ENCODE results near the gene DMBT1.

DMBT1 gene

DNA sequence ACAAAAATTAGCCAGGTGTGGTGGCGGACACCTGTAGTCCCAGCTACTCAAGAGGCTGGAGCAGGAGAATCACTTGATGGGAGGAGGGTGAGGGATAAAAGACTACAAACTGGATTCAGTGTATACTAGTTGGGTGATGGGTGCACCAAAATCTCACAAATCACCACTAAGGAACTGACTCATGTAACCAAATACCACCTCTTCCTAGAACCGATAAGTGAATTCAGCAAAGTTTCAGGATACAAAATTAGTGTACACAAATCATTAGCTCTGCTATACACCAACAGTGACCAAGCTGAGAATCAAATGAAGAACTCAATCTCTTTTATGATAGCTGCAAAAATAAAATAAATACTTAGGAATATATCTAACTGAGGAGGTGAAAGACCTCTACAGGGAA is 23.0 kb upstream of the DMBT1 start:
- Mint-ChIP-seq H3K27ac (no peak overlapping the region), H3K36me3 (no peaks in the 10 kb centered on the region), H3K9me3 (no peaks in the 10 kb centered on the region), H3K4me3 (no peak overlapping the region), H3K27me3 (no peaks in the 10 kb centered on the region), H3K4me1 (peaks cover 20% of the 10 kb centered on the region)

DNA sequence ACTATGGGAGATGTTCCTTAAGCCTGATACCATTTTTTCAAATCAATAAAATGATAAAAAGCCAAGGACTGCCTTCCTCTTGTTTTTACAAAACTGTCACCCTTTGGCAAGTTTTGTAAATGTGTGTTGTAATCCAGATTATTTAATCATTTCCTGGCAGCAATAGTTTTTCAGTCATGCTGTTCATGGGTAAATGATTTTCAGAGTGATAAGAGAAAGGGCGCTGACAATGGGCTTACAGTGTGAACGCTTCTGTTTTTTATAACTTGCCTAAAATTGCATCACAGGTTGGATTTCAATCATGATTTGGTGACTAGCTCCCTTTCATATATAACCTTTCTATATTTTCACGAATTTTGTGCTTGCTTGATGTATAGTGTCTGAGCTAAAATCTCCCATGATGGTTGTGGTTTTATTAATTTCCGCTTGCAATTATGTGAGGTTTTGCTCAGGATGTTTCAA is 19.0 kb upstream of the DMBT1 start:
- H3K27me3 Mint-ChIP-seq = peaks cover 2% of the 10 kb centered on the region
- H3K4me1 Mint-ChIP-seq = peaks cover 34% of the 10 kb centered on the region
- H3K4me3 Mint-ChIP-seq = no peak overlapping the region
- H3K9me3 Mint-ChIP-seq = no peaks in the 10 kb centered on the region
- no peak overlapping the region for H3K27ac Mint-ChIP-seq
- H3K36me3 Mint-ChIP-seq = no peaks in the 10 kb centered on the region

DNA sequence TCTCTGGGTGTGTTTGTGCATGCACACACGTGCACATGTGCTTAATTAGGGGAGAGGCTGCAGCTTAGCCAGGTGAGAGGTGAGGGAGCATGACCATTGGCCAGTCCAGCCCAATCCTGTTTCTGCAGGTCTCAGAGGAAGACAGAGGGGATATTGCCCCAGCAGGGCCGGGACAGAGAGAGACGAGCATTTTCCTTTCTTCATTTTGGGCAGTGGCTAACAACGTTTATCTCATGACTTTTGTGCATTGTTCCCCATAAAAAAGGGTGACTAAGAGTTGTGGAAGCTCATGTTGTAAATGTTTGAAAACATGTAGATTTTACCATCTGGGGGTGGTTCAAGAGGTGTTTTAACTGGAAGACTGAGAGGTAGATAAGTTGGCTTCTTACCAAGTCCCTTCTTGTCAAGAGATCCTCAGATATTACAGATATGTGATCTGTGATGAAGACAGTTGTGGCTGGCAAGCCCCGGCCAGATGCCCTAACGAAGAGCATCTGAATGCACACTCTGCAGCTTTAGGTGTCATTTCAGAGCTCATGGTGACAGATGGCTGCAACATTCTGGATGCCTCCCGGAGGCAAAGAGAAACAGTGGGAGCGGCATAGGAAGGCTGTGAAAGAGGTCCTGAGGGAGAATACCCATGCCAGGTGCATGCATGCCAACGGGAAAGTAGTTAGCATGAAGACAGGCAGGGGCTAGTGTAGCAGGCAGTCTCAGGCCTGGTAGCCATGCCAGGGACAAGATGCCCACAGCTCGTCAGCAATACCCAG is 16.7 kb upstream of the DMBT1 start:
- H3K4me3 Mint-ChIP-seq = no peak overlapping the region
- no peaks in the 10 kb centered on the region for H3K9me3 Mint-ChIP-seq
- no peaks in the 10 kb centered on the region for H3K36me3 Mint-ChIP-seq
- H3K4me1 Mint-ChIP-seq = peaks cover 34% of the 10 kb centered on the region
- H3K27me3 Mint-ChIP-seq = peaks cover 2% of the 10 kb centered on the region
- peak overlapping the region; percentile 56 for H3K27ac Mint-ChIP-seq

DNA sequence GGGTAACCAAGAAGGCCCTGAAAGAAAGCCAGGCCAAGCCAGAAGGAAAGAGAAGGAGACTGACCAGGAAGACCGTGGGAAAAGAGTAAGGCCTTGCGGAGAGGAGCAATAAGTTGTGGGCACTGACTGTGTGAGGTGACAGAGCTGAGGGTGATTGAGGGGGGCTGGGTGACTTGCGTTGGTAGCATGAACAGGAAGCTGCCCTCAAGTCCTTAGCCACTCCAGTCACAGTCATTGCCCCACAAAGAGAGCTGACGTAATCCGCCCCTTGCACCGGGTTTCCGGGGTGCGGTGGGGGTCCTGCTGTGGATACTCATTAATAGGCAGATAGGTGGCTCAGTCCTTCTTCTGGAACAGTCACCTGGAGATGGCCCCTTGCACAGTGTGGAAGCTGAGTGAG is 16.1 kb upstream of the DMBT1 start:
- Mint-ChIP-seq H3K27ac (no peak overlapping the region), H3K4me1 (peaks cover 34% of the 10 kb centered on the region), H3K9me3 (no peaks in the 10 kb centered on the region), H3K36me3 (no peaks in the 10 kb centered on the region), H3K27me3 (peaks cover 2% of the 10 kb centered on the region), H3K4me3 (no peak overlapping the region)

DNA sequence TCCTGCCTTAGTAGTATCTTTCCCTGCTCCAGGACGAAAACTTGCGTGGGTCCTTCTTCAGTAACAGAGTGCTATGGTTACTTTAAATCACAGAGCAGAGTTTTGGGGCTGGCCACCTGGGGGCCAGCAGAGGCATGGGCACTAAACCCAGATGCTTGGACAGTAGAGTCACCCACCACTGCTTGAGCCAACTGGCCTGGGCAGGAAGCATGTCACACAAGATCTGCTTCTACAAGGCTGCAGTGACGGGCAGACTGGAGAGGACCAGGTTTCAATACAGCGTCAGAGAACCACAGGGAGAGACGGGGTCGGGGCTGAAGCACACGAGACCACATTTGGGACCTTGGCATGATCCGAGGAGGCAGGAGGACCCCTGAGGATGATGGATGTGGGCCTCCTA is 14.3 kb upstream of the DMBT1 start:
- Mint-ChIP-seq H3K4me3 (no peak overlapping the region), H3K27ac (no peak overlapping the region), H3K4me1 (peaks cover 39% of the 10 kb centered on the region), H3K36me3 (no peaks in the 10 kb centered on the region), H3K9me3 (no peaks in the 10 kb centered on the region), H3K27me3 (peaks cover 2% of the 10 kb centered on the region)

DNA sequence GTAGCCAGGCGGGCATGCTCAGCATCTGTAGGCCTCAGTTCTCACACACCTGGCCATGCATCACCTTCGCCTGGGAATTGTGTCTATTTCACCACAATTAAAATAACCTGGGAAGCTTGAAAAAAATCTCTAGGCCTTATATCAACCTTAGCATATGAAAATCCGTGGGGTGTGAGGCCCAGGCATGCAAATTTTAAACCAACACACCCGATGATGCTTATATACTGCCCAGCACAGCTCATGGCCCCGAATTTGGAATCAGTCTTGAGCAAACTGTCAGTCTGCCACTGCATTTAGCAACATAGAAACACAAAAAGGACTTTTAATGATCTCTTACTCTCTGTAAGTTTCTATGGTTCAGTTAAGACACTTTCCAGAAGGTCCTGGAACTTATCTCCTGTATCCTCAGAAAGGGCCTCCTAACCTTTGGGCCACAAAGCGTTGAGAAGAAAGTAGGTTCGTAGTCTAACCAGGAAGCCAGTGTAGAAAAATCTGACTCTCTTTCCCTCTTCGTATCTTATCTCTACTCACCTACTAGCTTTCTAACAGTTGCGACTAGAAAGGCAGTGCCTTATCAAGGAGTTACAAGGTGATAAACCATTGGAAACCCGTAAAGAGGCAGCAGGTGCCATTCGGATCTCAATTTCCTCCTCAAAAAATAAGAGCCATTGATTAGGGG is 12.0 kb upstream of the DMBT1 start:
- peaks cover under 1% of the 10 kb centered on the region for H3K27me3 Mint-ChIP-seq
- H3K4me1 Mint-ChIP-seq = peaks cover 22% of the 10 kb centered on the region
- H3K4me3 Mint-ChIP-seq = no peak overlapping the region
- no peaks in the 10 kb centered on the region for H3K9me3 Mint-ChIP-seq
- H3K36me3 Mint-ChIP-seq = no peaks in the 10 kb centered on the region
- no peak overlapping the region for H3K27ac Mint-ChIP-seq

DNA sequence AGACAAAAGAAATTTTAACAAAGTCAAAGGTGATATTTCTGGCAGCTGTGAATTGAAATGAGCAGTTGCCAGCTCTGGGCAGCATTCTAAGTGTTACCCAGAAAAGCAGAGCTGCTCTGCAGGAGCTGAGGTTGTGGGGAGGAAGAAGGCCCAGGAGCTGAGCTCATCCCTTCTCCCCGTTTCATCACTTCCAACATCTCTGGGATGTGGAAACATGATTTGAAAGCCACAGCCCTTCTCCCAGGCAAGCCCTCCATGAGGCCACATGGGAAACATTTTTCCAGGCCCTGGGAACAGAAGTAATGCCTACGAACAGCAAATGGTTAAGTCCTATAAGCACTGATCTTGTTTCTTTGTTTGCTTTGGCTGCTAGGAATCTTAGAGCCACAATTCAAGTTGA is 10.9 kb upstream of the DMBT1 start:
- Mint-ChIP-seq H3K4me3 (no peak overlapping the region), H3K36me3 (no peaks in the 10 kb centered on the region), H3K27me3 (no peaks in the 10 kb centered on the region), H3K27ac (no peak overlapping the region), H3K9me3 (no peaks in the 10 kb centered on the region), H3K4me1 (peaks cover 18% of the 10 kb centered on the region)

DNA sequence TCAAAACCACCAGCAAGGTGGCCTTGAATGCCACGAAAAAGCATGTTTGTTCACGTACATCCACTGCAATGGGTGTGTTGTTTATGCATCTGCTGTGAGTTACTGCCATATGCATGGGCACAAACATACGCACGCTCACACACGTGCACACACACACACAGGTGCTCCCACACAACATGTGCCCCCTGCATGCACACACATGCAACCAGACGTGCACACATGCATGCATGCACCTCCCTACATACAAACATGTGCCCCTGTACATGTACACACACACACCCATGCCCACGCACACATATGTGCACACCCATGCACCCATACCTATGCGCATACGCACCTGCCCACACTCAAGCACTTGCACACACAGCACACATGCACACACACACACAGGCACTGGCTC is 10.1 kb upstream of the DMBT1 start:
- no peaks in the 10 kb centered on the region for H3K9me3 Mint-ChIP-seq
- H3K27ac Mint-ChIP-seq = no peak overlapping the region
- no peaks in the 10 kb centered on the region for H3K27me3 Mint-ChIP-seq
- no peak overlapping the region for H3K4me3 Mint-ChIP-seq
- no peaks in the 10 kb centered on the region for H3K36me3 Mint-ChIP-seq
- peaks cover 18% of the 10 kb centered on the region for H3K4me1 Mint-ChIP-seq

DNA sequence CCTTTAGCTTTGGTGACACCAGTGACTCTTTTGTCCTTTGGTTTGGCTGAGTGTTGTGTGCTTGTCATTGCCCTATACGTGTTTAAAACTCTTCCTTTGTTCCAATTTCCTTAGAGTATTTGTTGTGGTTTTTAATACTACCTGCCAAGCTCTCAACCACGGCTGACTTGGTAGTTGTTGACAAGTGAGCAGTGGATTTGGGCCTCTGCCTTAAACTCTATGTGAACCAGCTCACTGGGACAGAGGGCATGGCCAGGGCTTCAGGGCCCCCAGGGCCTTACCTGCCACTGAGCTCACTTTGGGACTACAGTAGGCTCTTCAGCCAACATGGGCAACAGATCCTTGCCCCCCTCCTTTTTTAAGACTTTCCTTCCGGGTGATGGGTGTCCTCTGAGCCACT is 9.6 kb upstream of the DMBT1 start:
- Mint-ChIP-seq H3K9me3 (no peaks in the 10 kb centered on the region), H3K4me3 (no peak overlapping the region), H3K4me1 (peaks cover 18% of the 10 kb centered on the region), H3K36me3 (no peaks in the 10 kb centered on the region), H3K27me3 (no peaks in the 10 kb centered on the region), H3K27ac (no peak overlapping the region)

DNA sequence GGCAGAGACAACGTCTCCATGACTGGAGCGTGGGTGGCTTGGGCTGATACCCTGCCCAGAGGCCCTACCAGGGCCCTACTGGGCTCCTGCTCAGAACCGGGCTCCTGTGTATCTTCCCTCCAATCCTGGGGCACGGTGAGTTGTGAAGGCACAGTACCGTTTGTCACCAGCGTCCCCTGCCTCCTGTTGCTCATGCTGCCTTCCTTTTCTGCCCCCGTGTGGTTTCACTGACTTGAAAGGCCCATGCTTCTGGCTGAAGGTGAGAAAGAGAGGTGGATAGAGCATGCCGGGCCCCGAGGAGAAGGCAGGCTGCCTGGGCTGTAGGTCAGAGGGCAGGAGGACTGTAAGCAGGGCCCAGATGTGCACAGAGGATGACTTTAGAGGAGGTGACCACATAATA is 9.1 kb upstream of the DMBT1 start:
- Mint-ChIP-seq H3K4me1 (peaks cover 18% of the 10 kb centered on the region), H3K4me3 (no peak overlapping the region), H3K36me3 (no peaks in the 10 kb centered on the region), H3K27me3 (no peaks in the 10 kb centered on the region), H3K27ac (peak overlapping the region; percentile 43), H3K9me3 (no peaks in the 10 kb centered on the region)

DNA sequence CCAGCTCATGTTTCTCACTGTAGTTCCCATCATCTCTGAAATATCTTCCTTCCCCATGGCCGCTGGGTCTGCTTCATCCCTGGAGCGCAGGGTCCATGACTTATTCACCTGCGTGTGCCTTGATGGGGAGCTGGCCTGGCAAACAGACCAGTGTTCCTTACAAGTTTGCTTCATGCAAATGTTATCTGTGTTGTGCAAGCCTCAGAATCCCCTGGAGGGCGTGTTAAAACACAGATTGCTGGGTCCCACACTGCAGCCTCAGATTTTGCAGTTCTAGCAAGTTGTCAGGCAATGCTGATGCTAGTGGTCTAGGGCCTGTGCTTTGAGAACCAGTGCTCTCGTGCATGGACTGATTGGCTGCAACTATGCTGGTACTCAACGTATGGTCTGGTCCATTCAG is 7.2 kb upstream of the DMBT1 start:
- no peak overlapping the region for H3K4me3 Mint-ChIP-seq
- H3K27ac Mint-ChIP-seq = no peak overlapping the region
- H3K36me3 Mint-ChIP-seq = no peaks in the 10 kb centered on the region
- H3K4me1 Mint-ChIP-seq = peaks cover 21% of the 10 kb centered on the region
- H3K27me3 Mint-ChIP-seq = no peaks in the 10 kb centered on the region
- no peaks in the 10 kb centered on the region for H3K9me3 Mint-ChIP-seq

DNA sequence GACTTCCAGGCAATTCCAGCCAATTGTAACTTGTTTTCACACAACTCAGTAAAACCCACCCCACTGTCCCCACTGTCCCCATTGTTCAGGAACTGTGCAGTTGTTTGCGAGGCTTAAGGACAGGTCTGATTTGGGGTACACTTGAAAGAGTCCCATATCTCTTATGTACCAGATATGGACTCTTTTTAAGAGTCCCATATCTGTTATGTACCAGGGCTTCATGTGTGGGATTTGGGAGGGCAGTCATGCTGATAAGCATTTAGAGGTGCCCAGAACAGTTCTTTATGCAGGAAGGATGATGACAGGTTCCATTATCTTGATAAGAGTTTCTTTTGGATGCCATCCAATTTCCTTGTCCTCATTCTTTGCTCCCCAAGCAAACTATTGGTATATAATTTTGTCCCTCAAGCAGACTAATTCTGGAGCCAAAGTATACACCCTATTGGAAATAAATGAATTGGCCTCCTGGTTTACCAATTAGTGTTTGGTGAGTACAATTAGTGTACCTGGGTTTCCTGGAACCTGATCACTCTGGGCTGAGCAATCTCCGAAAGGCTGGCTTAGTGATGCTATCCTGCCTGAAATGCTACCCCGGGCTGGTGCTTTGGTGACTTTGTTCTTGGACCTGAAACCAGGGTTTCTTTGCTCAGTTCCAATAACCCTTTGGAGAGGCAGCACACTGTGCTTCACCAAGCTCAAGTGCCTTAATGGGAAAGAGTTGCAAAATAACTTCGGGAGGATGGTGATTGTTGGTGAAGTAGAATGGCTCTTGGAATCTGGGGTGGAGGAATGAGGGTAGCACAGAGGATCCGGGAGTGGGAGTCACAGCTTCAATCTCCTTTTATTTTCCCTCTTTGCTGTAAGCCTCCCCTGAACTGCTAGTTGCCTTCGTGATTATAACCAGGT is 6.2 kb upstream of the DMBT1 start:
- H3K4me1 Mint-ChIP-seq = peaks cover 31% of the 10 kb centered on the region
- no peaks in the 10 kb centered on the region for H3K27me3 Mint-ChIP-seq
- H3K4me3 Mint-ChIP-seq = no peak overlapping the region
- H3K27ac Mint-ChIP-seq = no peak overlapping the region
- H3K36me3 Mint-ChIP-seq = no peaks in the 10 kb centered on the region
- no peaks in the 10 kb centered on the region for H3K9me3 Mint-ChIP-seq

DNA sequence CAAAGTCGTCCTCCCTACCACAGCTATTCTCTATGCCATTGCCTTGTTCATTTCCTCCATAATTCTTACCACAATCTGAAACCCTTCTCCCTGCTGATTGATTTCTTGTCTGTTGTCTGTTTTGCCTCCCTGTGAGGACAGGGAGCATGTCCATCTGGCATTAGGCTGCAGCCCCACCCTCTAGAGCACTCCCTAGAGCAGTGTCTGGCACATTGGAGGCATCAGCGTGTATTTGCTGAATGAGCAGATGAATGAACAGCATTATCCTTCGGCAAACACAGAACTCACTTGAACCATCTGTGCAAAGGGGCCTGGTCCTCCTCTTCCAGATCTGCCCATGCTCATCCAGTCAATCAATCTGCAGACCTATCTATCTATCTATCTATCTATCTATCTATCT is 5.1 kb upstream of the DMBT1 start:
- Mint-ChIP-seq H3K4me3 (no peak overlapping the region), H3K27ac (no peak overlapping the region), H3K9me3 (no peaks in the 10 kb centered on the region), H3K27me3 (no peaks in the 10 kb centered on the region), H3K4me1 (peaks cover 26% of the 10 kb centered on the region), H3K36me3 (no peaks in the 10 kb centered on the region)

DNA sequence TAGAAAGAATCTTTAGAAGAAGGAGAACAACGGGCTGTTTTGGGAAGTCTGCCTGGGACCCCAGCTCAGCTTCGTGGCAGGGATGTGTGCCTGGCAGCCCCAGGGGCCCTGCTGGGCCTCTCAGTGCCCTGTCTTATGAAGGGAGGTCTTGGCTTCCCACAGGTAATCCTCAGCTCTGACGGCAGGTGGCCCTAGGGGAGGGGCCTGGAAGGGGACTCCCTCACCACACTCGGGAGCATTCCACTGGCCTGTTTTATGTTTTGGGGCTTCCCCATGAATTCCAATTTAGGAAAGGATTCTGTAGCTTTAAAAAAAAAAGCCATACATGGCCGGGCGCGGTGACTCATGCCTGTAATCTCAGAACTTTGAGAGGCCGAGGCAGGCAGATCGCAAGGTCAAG is 3.0 kb upstream of the DMBT1 start:
- H3K27me3 Mint-ChIP-seq = peaks cover 2% of the 10 kb centered on the region
- no peaks in the 10 kb centered on the region for H3K9me3 Mint-ChIP-seq
- no peak overlapping the region for H3K4me3 Mint-ChIP-seq
- H3K27ac Mint-ChIP-seq = no peak overlapping the region
- H3K36me3 Mint-ChIP-seq = no peaks in the 10 kb centered on the region
- peaks cover 13% of the 10 kb centered on the region for H3K4me1 Mint-ChIP-seq

DNA sequence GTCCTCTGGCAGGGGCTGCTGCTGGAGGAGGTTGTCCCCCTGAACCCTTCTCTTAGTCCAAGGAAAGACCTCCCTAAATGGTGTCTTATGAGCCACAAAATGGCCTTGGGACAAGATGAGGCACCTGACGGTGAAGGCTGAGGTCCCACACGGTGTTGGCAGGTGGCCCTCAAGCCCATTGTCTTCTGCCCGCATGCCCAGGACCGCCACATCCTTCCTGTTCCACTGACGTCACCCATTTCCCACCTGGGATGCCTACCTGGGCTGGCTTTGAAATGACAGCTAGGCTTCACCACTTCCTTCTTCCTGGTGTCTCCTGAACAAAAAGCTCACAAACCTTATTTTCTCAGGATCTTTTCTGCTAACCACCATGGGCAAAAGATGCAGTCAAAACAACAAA is 2.1 kb upstream of the DMBT1 start:
- no peaks in the 10 kb centered on the region for H3K9me3 Mint-ChIP-seq
- H3K4me1 Mint-ChIP-seq = peaks cover 13% of the 10 kb centered on the region
- H3K27me3 Mint-ChIP-seq = peaks cover 3% of the 10 kb centered on the region
- H3K4me3 Mint-ChIP-seq = no peak overlapping the region
- no peak overlapping the region for H3K27ac Mint-ChIP-seq
- H3K36me3 Mint-ChIP-seq = no peaks in the 10 kb centered on the region

DNA sequence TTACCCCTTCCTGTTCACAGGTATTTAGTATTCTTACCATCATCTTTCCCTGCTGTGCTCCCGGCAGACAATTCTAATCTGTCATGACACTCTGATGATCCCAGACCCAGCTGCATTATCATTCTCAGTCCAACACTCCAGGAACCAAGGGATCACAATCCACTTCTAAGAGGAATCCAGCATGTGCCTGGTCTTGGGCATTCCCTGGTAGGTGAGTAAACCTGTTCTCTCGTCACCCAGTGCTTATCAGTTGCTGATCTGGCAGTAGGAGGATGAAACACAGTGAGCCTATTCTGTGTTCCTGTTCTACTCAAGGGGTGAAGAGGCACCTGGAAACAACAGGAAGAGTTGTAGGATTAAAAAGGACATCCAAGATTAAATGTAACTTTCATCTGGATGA is 1.3 kb upstream of the DMBT1 start:
- Mint-ChIP-seq H3K36me3 (no peaks in the 10 kb centered on the region), H3K27ac (no peak overlapping the region), H3K4me1 (peaks cover 13% of the 10 kb centered on the region), H3K27me3 (peaks cover 3% of the 10 kb centered on the region), H3K9me3 (no peaks in the 10 kb centered on the region), H3K4me3 (no peak overlapping the region)

Data from activated naive CD4-positive, alpha-beta T cell treated with anti-CD3 and anti-CD28 coated beads, Interleukin-2, amount 50 U/mL, for 24 hours (primary cell).